Vagina (tissue), 2 donors: Measurements from ENCODE around the gene SHANK3.
"Not testable (repeated sequence)": the region's sequence is repeated elsewhere in the genome, so short reads cannot be mapped to it uniquely, and the experiment has no call there.

Source experiments
- POLR2A ChIP-seq, 2 donors: fragments of 450-650 bp; IDR thresholded peaks; one replicate each; pipeline ENCODE4 v1.6.1; 2017; ENCODE audit warnings: antibody characterized with exemption in 2 of 2, mild to moderate bottlenecking in 2 of 2, moderate library complexity in 2 of 2
- POLR2AphosphoS5 ChIP-seq, 2 donors: sonication (generic); formaldehyde crosslinking; IDR thresholded peaks; one replicate each; pipeline ENCODE4 v1.9.0; 2017; ENCODE audit warnings: antibody characterized with exemption in 2 of 2, mild to moderate bottlenecking in 2 of 2, low read depth in 1 of 2; ENCODE audit not compliant: insufficient read depth in 1 of 2
- TF ChIP-seq, protein P1 (sequence below), 3 experiments: fragments of 450-650 bp in 2 of 3; fragments of 200-600 bp in 1 of 3; sonication (generic) in 1 of 3; IDR thresholded peaks; one replicate each; pipeline ENCODE4 v1.5.1; 2017 to 2019; ENCODE audit warnings: antibody characterized with exemption in 3 of 3, mild to moderate bottlenecking in 2 of 3, moderate library complexity in 2 of 3

DNA sequence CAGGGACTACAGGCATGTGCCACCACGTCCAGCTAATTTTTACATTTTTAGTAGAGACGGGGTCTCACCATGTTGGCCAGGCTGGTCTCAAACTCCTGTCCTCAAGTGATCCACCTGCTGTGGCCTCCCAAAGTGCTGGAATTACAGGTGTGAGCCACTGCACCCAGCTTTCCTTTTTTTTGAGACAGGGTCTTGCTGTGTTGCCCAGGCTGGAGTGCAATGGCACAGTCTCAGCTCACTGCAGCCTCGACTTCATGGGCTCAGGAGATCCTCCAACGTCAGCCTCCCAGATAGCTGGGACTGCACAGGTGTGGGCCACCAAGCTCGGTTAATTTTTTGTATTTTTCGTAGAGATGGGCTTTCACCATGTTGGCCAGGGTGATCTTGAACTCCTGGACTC is 18.0 kb upstream of the SHANK3 start:
- TF ChIP-seq, protein P1, sequence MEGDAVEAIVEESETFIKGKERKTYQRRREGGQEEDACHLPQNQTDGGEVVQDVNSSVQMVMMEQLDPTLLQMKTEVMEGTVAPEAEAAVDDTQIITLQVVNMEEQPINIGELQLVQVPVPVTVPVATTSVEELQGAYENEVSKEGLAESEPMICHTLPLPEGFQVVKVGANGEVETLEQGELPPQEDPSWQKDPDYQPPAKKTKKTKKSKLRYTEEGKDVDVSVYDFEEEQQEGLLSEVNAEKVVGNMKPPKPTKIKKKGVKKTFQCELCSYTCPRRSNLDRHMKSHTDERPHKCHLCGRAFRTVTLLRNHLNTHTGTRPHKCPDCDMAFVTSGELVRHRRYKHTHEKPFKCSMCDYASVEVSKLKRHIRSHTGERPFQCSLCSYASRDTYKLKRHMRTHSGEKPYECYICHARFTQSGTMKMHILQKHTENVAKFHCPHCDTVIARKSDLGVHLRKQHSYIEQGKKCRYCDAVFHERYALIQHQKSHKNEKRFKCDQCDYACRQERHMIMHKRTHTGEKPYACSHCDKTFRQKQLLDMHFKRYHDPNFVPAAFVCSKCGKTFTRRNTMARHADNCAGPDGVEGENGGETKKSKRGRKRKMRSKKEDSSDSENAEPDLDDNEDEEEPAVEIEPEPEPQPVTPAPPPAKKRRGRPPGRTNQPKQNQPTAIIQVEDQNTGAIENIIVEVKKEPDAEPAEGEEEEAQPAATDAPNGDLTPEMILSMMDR (IDR thresholded peaks at IDR 0.05): not testable (repeated sequence)
- TF ChIP-seq POLR2A (IDR thresholded peaks at IDR 0.05); POLR2AphosphoS5 (IDR thresholded peaks at IDR 0.05; ENCODE audit: insufficient read depth in 1 of 2, low read depth in 1 of 2): not testable (repeated sequence)
